Endodermal cell (in vitro differentiated cells): ENCODE data around the gene CUX1. TPM values are rescaled to one million over a fixed set of nuclear protein-coding genes. Genes with fewer than 3 reads are reported as not detected.

Experiments
- DNase-seq: peaks from one replicate; pipeline ENCODE4 v3.0.0-alpha.2; 2017
- H3K27ac ChIP-seq: 2 replicates; pipeline ENCODE4 v1.5.1; 2013; ENCODE audit warnings: mild to moderate bottlenecking, low read depth, low read length, moderate library complexity
- H3K27me3 ChIP-seq: 2 replicates; pipeline ENCODE4 v1.6.1; 2013; ENCODE audit warnings: mild to moderate bottlenecking, low read length, moderate library complexity; ENCODE audit not compliant: insufficient read depth, control insufficient read depth, poor library complexity, severe bottlenecking
- H3K36me3 ChIP-seq: 2 replicates; pipeline ENCODE4 v1.7.0; 2013; ENCODE audit warnings: mild to moderate bottlenecking, low read length, moderate library complexity; ENCODE audit not compliant: control insufficient read depth, insufficient read depth
- H3K4me1 ChIP-seq: one replicate; pipeline ENCODE4 v1.7.0; 2013; ENCODE audit warnings: low read length; ENCODE audit not compliant: control insufficient read depth, insufficient read depth
- H3K4me3 ChIP-seq: 2 replicates; pipeline ENCODE4 v1.5.1; 2013; ENCODE audit warnings: mild to moderate bottlenecking, low read length, moderate library complexity
- H3K9ac ChIP-seq: 2 replicates; pipeline ENCODE4 v1.6.1; 2013; ENCODE audit warnings: mild to moderate bottlenecking, low read length, moderate library complexity; ENCODE audit not compliant: poor library complexity, severe bottlenecking; ENCODE audit errors: extremely low read depth
- H3K9me3 ChIP-seq: 2 replicates; pipeline ENCODE4 v1.6.1; 2013; ENCODE audit warnings: mild to moderate bottlenecking, low read length, moderate library complexity; ENCODE audit not compliant: control insufficient read depth
- H3K27ac Mint-ChIP-seq: 2 replicates; pipeline ENCODE4 v1.8.0; 2020; ENCODE audit warnings: mixed read lengths
- H3K27me3 Mint-ChIP-seq: 2 replicates; pipeline ENCODE4 v1.8.0; 2021; ENCODE audit warnings: mild to moderate bottlenecking, mixed read lengths; ENCODE audit not compliant: insufficient read depth
- H3K36me3 Mint-ChIP-seq: 2 replicates; pipeline ENCODE4 v1.8.0; 2020; ENCODE audit warnings: low read depth, mixed read lengths
- H3K4me1 Mint-ChIP-seq: 2 replicates; pipeline ENCODE4 v1.8.0; 2020; ENCODE audit warnings: mixed read lengths
- H3K4me3 Mint-ChIP-seq: 2 replicates; pipeline ENCODE4 v1.8.0; 2020; ENCODE audit warnings: mild to moderate bottlenecking, moderate library complexity, mixed read lengths
- H3K9me3 Mint-ChIP-seq: 2 replicates; pipeline ENCODE4 v1.8.0; 2020; ENCODE audit warnings: mild to moderate bottlenecking, mixed read lengths
- WGBS, 2 experiments: methylation state at CpG; one replicate each; pipeline versions ENCODE4 v1.1.5 to v1.1.7; 2013; ENCODE audit warnings: missing lambda C conversion rate in 2 of 2, mixed read lengths in 1 of 2; ENCODE audit not compliant: insufficient coverage in 1 of 2, insufficient read length in 1 of 2; 5-methylcytosine and 5-hydroxymethylcytosine counted together
- total RNA-seq, 2 donors: library from RNA; stranded (reverse); fragmentation: NEBNext Ultra II Directional in 1 of 2; extraction: Animal tissue kit (Norgen Biotek cat#: 25700) in 1 of 2; gene quantifications; 2 replicates in 1 of 2; 3 replicates in 1 of 2; pipeline ENCODE4 v1.2.1, GENCODE V29; 2021
- TF ChIP-seq, protein P1 (sequence below): fragments of 200-600 bp; sonication (generic); conservative IDR thresholded peaks from 2 replicates; pipeline ENCODE4 v1.5.0; 2021; ENCODE audit warnings: antibody characterized with exemption, mild to moderate bottlenecking

Gene CUX1
- total RNA-seq, 2 donors from 2014 or later: 85.1 to 108 TPM

- no peaks in the 10 kb centered on the region for H3K4me1 Mint-ChIP-seq
- DNase-seq: no peak
- Histone ChIP-seq H3K36me3 (peaks cover 68% of the 10 kb centered on the region), H3K4me3 (no peak overlapping the region), H3K27me3 (no peaks in the 10 kb centered on the region), H3K27ac (no peak overlapping the region), H3K9ac (no peak overlapping the region), H3K4me1 (no peaks in the 10 kb centered on the region), H3K9me3 (no peaks in the 10 kb centered on the region)
- H3K9me3 Mint-ChIP-seq: no peaks in the 10 kb centered on the region
- no peak overlapping the region for H3K4me3 Mint-ChIP-seq
- H3K36me3 Mint-ChIP-seq: peaks cover 70% of the 10 kb centered on the region
- no peaks in the 10 kb centered on the region for H3K27me3 Mint-ChIP-seq
- H3K27ac Mint-ChIP-seq: no peak overlapping the region
- 97 to 98% methylated on average over 3 to 4 of the region's 4 CpGs for WGBS, 2 experiments
- TF ChIP-seq, protein P1, sequence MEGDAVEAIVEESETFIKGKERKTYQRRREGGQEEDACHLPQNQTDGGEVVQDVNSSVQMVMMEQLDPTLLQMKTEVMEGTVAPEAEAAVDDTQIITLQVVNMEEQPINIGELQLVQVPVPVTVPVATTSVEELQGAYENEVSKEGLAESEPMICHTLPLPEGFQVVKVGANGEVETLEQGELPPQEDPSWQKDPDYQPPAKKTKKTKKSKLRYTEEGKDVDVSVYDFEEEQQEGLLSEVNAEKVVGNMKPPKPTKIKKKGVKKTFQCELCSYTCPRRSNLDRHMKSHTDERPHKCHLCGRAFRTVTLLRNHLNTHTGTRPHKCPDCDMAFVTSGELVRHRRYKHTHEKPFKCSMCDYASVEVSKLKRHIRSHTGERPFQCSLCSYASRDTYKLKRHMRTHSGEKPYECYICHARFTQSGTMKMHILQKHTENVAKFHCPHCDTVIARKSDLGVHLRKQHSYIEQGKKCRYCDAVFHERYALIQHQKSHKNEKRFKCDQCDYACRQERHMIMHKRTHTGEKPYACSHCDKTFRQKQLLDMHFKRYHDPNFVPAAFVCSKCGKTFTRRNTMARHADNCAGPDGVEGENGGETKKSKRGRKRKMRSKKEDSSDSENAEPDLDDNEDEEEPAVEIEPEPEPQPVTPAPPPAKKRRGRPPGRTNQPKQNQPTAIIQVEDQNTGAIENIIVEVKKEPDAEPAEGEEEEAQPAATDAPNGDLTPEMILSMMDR: no peak
These were observed 366.9 kb downstream of the CUX1 start for GRCh38 chr7:102184303-102184702.

DNA sequence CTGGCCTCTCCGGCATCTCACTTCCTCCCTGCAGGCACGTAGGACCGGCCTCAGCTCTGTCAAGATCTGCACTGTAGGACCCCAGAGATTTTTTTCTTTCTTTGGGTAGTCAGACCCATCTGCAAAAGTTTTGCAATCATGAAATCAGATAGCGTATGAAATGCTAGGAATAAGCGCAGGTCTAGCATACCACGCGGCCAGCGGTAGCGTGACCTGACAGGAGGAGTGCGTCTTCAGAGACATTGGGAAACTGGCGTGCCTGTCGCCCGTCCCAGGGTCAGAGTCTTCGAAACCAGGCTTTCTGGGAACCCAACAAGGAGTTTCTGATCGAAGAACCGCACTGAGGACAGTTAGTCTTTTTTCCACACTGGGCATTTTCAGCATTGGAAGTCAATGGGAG, 368.4 kb downstream of the CUX1 start:
- no peaks in the 10 kb centered on the region for H3K27me3 Mint-ChIP-seq
- WGBS, 2 experiments: 96 to 98% methylated on average over 16 of the region's 16 CpGs
- Histone ChIP-seq H3K27me3 (no peaks in the 10 kb centered on the region), H3K4me1 (no peaks in the 10 kb centered on the region), H3K9ac (no peak overlapping the region), H3K9me3 (no peaks in the 10 kb centered on the region), H3K4me3 (no peak overlapping the region), H3K27ac (no peak overlapping the region), H3K36me3 (peaks cover 79% of the 10 kb centered on the region)
- DNase-seq: no peak
- TF ChIP-seq, protein P1: no peak
- H3K4me1 Mint-ChIP-seq: no peaks in the 10 kb centered on the region
- H3K9me3 Mint-ChIP-seq: no peaks in the 10 kb centered on the region
- peaks cover 72% of the 10 kb centered on the region for H3K36me3 Mint-ChIP-seq
- H3K27ac Mint-ChIP-seq: peak overlapping the region; percentile 56
- no peak overlapping the region for H3K4me3 Mint-ChIP-seq

- peaks cover 73% of the 10 kb centered on the region for H3K36me3 Mint-ChIP-seq
- DNase-seq: no peak
- no peaks in the 10 kb centered on the region for H3K27me3 Mint-ChIP-seq
- TF ChIP-seq, protein P1: no peak
- WGBS, 2 experiments: 92 to 98% methylated on average over 2 to 5 of the region's 6 CpGs
- peaks cover 79% of the 10 kb centered on the region for H3K36me3 ChIP-seq
- no peaks in the 10 kb centered on the region for H3K9me3 ChIP-seq
- no peak overlapping the region for H3K4me3 Mint-ChIP-seq
- H3K4me1 Mint-ChIP-seq: no peaks in the 10 kb centered on the region
- H3K4me1 ChIP-seq: no peaks in the 10 kb centered on the region
- H3K27ac Mint-ChIP-seq: peak overlapping the region; percentile 56
- no peak overlapping the region for H3K27ac ChIP-seq
- no peak overlapping the region for H3K4me3 ChIP-seq
- H3K27me3 ChIP-seq: no peaks in the 10 kb centered on the region
- no peaks in the 10 kb centered on the region for H3K9me3 Mint-ChIP-seq
- H3K9ac ChIP-seq: no peak overlapping the region
These were observed 368.9 kb downstream of the CUX1 start for GRCh38 chr7:102186306-102186705.
